Tongue (tissue), 2 donors: ENCODE measurements around the gene GRP. TPM values are rescaled to one million over a fixed set of nuclear protein-coding genes. Genes with fewer than 3 reads are reported as not detected.

Source experiments
- DNase-seq: peaks from one replicate; pipeline ENCODE4 v3.0.0-alpha.2; 2015
- total RNA-seq: library from RNA; depleted of rRNA; stranded (reverse); fragments of >200 nt; gene quantifications from one replicate; pipeline ENCODE4 v1.2.3, GENCODE V29; 2014

GRP gene
- total RNA-seq, 1 donor from 2014 or later: 1.3 TPM

DNA sequence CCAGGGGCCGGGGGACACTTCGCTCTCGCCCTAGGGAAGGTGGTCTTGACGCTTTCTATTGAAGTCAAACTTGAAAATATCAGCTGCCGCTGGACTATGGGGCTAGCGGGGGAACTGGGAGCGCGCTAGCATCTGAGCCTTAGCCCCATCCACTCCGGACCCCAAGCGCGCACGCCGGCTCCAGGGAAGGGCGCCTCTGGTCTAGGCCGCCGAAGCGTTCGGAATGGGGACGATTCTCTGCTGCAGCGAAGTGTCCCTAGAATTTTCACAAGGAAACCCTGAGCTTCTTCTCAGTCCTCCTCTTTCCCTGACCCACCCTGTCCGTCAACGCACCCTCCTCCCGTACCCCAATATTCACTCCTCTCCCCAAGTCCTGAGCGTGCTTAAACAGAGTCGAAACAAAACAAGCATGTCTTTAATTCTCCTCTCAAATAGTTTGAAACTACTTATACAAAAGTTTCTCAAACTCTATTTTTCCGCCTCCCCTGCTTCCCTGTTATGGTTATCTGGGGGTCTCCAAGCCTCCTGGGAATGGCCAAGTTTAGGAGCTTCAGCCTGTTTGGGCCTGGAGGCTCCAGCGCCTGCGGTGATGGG, 48.3 kb downstream of the GRP start:
- no peak for DNase-seq

DNA sequence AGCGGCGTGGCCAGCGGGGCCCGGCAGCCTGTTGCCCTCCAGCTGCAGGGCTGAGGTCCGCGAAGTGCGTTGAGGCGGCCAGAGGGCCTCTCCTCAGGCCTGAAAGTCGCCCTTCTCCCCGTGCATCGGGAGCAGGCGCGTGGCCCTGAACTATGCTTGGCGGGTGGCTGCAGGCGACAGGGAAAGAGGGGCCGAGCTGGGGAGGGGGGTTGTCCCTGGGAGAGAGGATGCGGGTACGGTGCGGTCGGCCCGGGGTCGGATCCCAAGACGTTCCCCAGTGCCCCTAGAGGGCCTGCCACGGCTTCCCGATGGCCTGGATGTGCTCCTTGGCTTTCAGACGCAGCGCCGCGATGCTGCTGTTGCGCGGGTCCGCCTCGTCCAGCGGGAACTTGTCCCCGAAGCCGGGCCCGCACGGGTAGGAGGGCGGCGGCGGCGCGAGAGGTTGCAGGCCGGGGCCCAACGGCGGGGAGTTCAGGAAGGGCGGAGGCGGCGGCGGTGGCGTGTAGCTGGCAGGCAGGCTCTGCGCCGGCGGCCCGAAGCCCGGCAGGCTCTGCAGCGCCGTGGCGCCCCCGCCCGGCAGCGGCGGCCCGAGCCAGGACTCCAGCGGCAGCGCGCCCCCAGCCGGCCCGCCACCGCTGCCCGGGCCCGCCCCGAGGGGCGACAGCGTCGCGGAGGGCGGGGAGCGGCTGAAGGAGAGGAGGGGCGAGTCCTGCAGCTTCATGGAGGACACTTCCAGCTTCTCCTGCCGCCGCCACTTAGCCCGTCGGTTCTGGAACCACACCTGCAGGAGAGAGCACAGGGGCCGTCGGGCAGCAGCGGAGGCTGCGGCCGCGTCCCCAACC, 49.0 kb downstream of the GRP start:
- peak; percentile 60 for DNase-seq

DNA sequence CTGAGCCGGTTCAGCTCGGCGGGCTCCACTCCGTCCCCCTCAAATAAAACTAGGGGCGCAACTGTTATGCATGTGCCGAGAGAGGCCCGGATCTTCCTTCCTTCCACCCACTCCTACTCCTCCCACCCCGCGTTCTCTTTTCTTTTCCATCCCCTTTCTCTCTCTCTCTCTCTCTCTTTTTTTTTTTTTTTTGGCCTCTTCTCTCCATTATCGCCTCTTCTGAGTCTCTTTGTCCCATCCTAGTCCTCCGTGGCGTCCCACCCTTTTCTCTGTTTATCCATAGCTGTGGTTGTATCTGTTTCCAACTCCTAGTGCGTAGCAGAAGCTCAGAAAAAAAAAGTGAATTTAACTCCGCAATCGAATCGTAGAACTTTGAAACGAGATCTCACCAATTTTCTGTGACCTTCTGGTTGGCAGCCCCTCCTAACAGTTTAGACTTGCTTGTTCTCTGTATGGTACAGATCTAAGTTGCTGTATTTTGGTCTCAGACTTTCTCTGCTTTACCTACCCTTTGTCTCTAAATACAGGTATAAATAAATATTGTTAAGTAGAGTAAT, 49.7 kb downstream of the GRP start:
- no peak for DNase-seq

DNA sequence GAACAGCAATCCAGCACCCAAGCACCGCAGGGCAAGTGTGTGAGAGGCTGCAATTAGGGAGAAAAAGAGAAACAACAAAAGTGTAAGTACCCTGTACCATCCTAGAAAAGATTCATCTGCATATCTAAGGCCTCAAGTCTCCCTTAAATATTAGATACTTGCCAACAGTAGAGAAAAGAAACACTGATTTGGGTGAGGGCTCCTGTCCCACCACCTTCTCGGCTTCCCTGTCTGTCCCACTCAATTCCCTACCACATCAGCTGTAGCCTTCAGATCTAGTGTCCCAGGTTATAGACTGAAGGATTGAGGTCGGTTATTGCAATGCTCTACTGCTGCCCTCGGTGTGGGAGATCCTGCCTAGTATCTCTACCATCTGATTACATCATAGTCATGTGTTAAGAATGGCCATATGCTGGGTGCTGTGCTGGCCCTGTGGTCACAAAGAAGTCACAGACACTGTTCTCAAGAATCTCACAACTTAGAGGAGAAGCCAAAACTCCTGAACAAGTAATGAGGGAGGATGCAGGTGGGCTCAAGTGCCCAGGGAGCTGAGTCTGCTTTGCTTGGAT, 50.8 kb downstream of the GRP start:
- DNase-seq: no peak

DNA sequence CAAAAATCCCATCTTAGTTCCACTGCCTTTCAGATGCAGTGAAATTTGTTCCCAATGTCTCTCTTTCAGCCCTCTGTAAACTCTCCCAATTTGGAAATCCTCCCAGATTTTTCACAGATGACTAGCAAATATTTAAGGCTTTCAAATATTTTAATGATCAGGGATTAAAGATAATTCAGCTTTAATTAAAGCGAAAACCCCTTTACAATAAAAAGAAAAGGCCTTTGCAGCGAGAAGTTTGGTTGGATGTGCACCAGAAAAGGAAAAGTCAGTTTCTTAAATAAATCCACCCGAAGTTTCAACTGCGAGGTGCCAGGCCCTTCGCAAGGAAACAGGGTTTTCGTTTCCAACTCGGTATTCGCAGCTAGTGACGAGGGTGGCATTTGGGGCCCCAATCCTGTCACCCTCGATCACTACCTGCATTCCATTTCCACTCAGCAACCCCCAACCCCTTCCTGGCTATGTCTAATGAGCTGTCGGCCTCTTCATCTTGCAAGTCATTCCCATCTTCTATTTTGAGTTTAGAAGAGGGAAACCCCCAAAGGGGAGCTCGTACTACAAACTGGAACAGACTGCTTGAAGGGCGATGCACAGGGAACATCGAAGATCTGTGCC, 51.8 kb downstream of the GRP start:
- DNase-seq: no peak

DNA sequence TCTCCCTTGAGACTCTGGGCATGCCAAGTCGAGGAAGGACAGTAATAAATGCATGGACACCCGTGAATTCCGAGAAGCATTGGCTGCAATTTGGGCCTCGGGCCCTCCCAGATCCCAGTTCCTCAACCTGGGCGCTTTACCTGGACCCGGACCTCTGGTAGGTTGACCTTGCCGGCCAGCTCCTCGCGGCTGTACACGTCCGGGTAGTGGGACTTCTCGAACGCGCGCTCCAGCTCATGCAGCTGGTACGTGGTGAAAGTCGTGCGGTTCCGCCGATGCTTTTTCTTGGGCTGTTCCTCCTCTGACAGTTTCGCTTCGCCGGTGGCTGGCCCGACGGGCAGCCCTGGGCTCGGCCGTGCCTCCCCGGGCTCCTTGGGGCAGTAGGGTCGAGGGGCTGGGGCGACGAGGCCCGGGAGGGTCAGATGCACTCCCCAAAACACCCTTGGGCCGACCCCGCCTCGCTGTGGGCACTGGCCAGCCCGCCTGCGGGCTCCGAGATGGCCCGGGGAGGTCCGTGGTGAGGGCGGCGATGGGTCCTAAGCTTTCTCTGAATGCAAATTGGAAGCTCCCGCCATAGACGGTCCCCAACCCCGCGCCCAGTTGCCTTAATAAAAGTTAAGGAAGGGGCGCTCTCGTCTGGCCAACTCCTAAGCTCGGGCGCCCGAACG, 52.4 kb downstream of the GRP start:
- no peak for DNase-seq

DNA sequence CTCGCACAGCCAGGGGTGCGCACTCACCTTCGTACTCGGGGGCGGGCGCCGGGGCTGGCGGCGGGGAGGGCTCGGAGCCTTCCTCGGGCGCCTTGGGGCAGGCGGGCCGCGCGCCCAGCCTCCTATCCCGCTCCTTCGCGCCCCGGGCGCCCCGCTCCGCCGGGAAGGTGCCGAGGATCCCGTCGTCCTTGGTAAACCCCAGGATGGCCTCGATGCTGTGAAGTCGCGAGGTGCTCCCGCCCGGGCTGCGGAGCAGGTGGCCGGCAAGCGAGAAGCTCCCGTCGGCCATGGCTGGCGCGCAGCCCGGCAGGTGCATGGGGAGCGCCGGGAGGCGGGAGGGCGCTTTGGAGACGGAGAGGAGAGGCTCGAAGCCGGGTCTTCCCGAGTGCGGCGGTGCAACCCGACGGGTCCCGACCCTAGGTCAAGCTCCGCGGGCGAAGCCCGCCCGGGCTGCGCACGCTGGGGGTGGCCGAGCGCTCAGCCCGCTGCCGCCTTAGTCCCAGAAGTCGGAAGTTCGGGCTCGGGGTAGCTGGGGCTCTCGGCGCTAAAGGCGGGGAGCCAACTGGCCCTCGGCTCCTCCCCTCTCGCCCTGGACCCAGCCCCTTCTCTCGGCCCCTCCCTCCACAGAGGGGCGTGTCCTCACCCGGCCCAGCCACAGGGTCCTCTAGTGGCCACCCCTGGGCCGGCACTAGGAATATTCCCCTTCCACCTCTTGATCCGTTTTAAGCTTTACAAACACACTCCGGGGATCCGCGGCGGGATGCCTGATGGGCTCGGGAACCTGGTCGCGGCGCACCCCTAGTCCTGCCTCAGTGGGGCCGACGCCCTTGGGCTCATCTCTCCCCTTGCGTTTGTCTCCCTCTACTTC, 53.2 kb downstream of the GRP start, which contains the start of gene RAX:
Gene RAX, minus strand, starts transcription at position 564 of the 868 bp plus-strand sequence. Its CDS starts 248 bp downstream, at position 316.
- DNase-seq: no peak

DNA sequence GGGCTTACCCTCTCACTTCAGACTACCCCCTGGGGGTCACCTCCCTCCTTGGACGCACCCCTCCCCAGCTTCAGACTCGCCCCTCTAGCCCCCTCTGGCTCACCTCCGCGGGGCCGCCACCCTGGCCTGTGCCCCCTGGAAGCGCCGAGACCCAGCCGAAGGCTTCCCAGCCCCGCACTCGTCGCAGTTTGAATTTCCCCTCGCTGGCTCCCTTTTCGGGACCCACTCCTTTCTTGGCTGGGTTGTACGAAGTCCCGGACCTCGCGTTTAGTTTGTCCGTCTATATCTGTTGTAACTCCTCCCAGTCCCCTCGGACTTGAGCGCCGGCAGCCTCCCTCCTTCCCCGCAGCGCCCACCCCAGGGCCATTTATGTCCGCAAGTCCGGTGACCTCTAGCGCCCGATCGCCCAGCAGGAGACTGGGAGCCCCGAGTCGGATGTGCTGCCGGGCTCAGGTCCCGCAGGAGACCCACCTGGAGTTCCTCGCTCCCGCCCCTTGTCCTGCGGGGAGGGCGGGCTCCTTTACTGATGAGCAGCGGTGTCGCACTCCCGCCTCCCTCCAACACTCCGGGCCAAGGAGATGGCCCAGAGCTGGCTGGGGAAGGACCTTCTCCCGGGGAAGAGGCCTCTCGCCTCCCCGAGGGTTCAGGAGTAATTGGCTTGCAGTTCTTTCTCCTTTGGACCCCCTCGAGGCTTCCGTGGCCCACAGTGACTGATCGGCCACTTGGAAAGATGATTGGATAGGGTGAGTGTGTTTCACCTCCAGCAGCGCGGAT, 54.0 kb downstream of the GRP start:
- DNase-seq: no peak

DNA sequence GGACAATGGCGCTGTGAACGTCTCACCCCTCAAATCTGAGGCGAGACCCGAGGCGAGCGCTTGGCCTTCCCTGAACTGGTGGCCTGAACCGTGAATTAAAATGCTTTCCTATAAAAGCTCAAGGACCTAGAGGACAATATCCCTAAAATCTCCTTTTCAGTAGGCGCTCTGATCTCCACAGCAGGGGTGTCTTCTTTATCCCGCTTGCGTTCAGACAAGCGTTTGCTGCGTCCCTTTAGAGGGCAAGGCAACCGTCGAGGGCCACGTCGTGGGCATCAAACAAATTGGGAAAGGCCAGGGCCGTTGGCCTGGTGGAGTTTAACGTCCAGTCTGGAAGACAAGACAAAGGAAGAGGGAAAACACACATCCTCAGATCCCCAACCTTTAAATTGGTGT, 54.6 kb downstream of the GRP start:
- no peak for DNase-seq

DNA sequence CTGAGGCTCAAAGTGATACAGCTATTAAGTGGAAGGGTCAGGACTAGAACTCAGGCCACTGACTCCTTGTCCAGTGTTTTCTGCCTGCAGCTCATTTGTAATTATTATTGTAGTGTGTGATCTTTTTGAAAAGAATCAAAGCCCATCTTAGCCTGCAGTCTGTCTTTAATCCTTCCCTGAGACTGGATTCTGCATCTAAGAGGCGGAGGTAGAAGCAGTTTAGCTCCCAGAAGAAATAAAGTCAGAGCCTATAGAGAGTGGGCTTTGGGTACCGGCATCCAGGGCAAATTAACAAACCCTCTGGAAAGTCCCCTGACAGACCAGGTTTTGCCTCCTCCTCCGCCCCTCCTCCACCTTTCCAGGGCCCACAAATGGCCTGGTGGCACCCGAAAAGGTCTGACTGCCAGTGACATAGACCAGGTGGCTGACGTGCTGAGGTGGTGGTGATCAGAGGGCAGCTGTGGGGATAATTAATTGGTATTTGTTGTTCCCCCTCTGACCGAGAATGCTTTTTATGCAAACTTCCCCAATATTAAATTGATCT, 55.5 kb downstream of the GRP start:
- DNase-seq: no peak

DNA sequence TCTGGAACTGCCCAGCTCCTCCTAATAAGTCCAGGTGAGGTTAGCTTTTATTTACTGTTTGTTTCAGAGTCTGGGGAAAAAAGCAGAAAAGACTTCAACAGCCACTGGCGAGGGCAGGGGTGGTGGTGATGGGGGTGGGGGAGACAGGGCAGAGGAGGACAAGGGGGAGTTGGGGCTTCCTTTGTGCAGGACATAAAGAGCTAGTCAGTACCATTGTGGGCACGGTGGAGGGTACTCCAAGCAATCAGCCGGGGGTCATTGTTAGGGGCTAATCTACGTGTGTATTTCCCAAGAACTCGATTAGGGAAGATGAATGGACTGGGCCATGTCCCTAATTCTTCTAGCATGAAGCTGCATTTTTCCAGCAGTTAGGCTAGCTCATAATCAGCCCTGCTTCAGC, 56.1 kb downstream of the GRP start:
- DNase-seq: no peak

DNA sequence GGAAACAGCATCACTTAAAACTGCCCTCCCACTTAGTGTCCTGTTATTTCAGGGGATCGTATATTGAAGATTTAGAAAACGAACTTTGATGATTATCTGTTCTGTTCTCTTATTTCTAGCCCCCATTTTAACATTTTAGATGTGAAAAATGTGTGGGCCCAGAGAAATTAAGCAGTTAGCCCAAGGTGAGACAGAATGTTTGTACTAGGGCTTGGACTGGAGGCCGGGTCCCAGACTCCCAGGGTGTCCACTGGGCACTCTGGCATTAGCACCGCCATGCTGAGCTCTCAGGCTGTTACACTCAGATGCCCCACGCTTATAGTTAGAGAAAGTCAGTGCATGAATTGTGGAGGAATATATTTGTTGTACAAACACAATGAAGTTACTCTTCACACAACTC, 58.8 kb downstream of the GRP start:
- no peak for DNase-seq

DNA sequence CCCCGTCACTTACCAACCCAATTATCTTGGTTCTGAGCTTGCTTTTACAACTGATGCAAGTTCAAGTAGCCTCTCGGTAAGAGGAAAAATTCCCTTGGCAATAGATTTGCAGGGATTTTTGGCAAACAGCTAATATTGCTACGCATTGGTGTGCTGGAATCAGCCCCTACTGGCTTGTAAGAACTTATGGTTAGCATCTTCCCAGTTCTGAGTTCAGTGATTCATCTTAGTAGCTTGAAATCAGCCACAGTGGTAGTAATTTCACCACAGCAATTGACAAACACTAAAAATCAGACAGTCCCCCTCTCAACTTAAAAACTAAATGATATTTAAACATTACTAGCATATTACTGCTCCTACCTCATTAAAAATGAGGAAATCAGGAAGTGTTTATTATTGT, 59.2 kb downstream of the GRP start:
- no peak for DNase-seq

DNA sequence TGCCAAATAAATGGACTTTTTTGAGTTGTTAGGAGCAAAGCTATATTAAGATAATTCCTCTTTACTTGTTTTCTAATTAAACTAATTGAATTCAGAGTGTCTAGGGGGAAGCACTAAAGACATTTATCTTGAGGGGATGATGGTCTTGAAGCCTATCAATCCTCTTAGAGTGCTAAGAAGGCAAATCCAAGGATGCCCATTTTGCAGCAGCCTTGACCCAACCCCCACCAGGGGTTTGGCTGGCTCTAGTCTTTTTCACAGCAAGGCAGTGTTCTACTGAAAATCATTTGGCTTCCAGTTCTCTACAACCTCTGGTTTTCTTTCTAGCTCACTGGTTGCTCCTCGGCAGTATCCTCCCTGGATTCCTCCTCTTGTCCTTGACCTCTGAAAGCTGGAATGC, 59.8 kb downstream of the GRP start:
- DNase-seq: no peak

Other genes with a start within 250 kb of the GRP start
- gene SEC11C, start 80.3 kb upstream of the GRP start, total RNA-seq: 7.0 TPM
- not detected for gene RAX, start 53.3 kb downstream of the GRP start, total RNA-seq
- gene CPLX4, start 98.5 kb downstream of the GRP start, total RNA-seq: not detected
- gene LMAN1, start 139.1 kb downstream of the GRP start, total RNA-seq: 132 TPM